HG03095 (cell line): ENCODE data around the gene PTP4A2.

Experiments
- ATAC-seq: cut with Tn5 transposase; IDR thresholded peaks from one replicate; pipeline ENCODE4 v1.9.1; 2021; ENCODE audit warnings: moderate library complexity; ENCODE audit not compliant: unreplicated experiment

Gene PTP4A2

DNA sequence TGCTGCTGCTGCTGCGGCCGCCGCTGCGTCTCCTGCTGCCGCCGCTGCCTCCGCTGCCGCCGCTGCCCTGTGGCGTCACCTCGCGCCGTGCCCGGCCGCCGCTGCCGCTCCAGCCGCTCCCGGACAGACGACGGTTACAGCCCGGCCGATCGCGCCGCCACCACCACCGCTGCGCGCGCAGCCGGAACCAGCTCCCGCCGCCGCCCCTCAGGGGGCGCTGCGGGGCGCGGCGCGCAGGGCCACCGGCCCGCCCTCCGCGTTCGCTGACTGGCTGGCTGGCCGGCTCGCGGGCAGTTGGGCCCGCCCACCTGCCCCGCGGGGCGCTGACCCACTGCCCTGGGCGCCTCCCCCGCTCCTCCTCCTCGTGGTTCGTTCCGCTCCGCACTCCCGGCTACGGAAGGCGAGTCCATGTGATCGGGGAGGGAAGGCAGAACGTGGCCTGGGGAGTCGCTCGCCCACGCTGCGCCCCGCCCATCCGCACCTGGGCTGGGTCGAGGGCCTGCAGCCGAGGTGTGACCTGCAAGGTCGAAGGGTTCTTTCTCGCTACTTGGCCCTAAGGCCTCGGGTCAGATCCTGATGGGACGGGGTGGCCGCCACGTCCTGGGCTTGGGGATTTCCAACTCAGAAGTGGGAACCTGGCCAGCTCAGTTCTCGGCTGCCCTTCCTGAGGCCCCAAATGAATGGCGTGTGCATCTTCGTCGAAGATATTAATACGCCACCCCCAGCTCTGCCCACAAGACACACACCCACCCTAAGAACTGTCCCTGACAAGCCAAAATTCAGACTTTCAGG lies at the start of gene PTP4A2:
Gene PTP4A2, minus strand, starts transcription at position 185 of the 792 bp plus-strand sequence. CDS start 19,303 bp downstream, outside the sequence.
- ATAC-seq: peak; percentile 64

DNA sequence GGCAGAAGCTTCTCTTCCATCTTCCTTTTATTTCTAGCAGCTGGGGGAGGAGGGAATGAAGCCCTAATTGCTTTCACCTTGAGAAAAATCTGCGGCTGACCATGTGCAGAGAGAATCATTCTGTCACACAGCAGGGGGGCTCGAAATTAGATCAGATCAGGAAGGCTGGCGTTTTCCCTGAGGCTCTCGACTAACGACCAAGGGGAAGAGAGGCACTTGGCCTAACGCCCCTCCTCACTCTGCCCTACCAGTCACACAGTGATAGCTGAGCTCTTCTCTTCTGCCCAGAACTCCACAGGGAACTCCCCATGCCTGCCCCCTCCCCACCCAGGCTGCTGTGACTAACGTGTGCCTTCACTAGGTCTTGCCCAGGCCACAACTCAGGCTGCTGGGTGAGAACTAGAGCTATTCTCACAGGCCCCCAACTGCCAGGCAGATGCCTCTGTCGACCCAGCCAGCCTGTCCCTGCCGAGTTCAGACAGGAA lies 49.0 kb upstream of the PTP4A2 start:
- ATAC-seq: no peak

DNA sequence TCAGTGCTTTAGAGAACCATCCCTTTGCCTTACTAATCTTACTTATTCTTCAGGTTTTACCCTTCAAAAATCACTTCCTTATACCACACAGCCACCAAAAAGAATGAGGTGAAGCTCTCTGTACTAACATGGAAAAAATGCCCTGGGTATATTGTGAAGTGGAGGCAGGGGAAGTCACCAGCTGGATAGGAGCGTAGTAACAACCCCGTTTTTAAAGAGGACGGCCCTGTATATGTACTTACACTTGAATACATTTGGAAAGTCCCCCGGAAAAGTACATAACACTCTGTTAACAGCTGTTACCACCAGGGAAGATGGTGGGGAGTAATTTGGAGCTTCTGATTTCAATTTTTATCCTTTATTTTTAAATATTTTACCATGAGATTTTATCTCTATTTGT lies 47.3 kb upstream of the PTP4A2 start:
- no peak for ATAC-seq

DNA sequence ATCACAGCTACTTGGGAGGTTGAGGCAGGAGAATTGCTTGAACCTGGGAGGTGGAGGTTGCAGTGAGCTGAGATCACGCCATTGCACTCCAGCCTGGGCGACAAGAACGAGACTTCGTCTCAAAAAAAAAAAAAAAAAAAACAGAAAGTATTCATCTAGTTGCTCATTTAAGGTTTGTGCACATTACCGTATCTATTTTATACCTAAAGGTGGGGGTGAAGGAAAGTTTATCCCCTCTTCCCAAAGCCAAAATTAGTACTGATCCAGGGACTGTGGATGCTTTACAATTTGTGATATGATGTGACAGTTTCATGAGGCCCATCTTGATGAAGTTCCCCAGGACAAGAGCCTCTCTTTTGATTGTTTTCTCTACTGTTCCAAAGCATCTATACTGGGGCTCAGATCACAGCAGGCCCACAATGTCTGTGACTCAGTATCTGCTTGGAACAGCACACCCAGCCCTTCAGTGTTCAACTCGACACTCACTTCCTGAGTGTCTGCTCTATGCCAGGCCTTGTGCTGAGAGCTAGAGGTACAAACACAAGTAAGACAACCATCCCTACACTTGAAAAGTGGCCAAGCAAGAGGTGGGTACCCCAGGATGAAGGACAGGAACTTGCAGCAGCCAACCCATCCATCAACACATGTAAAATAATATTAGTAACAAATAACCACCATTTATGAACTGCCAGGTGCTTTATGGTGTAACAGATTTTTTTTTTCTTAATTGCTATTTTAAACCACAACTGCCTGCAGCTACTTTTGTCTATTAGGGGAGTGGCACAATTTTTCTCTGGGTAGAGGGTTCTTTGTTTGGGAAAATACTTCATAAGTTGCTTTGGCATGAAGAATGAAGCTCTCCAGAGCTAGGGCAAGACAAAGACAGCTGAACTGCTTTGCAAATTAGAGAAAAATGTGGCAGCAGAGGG lies 46.5 kb upstream of the PTP4A2 start:
- ATAC-seq: no peak

DNA sequence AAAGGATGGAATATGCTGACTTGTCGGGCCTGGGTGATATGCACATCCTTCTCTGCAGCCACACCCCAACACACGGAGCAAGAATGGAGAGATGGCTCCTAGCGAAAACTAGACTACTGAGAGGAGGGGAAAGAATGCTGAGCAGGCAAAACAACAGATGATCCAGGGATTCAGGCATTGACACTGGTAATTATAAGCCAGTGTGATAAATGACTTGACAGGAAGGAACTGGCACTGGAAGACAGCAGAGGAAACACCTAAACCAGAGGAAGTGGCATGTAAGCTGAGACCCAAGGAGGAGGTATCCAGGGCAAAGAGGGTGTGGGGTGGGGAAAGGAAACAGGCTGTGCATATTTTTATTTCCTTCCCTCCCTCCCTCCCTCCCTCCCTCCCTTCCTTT lies 43.8 kb upstream of the PTP4A2 start:
- no peak for ATAC-seq

DNA sequence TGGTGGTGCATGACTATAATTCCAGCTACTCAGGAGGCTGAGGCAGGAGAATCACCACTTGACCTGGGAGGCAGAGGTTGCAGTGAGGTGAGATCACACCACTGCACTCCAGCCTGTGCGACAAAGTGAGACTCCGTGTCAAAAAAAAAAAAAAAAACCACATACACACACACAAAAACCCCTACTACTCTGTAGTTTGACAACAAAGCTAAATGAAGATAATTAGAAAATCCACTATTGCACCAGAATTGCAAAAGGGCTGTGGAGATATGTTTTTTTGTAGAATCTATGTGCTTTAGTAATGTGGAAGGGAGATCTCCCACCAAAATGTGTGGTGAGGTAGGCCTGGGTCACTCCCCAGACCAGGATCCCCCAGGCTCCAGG lies 43.3 kb upstream of the PTP4A2 start:
- no peak for ATAC-seq

DNA sequence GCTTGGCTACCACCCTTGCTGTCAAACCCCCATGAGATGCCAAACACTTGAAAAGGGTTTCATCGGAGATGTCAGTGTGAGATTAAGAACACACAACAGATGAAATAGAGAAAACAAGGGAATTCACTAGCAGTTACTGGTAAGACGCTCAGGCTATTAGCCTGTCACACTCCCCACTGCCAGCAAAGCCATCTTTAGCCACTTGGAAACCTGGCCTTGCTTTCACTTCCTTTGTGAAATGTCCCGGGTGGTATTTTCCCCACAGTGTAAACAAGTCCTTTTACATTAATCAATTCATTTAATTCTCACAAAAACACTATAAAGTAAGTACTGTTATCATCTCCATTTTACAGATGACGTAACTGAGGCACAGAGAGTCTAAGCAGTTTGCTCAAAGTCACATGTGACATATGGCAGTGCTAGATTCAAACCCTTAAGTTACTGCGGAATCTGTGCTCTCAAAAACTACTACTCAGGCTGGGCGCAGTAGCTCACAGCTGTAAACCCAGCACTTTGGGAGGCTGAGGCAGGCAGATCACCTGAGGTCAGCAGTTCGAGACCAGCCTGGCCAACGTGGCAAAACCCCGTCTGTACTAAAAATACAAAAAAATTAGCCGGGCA lies 42.8 kb upstream of the PTP4A2 start:
- ATAC-seq: no peak

DNA sequence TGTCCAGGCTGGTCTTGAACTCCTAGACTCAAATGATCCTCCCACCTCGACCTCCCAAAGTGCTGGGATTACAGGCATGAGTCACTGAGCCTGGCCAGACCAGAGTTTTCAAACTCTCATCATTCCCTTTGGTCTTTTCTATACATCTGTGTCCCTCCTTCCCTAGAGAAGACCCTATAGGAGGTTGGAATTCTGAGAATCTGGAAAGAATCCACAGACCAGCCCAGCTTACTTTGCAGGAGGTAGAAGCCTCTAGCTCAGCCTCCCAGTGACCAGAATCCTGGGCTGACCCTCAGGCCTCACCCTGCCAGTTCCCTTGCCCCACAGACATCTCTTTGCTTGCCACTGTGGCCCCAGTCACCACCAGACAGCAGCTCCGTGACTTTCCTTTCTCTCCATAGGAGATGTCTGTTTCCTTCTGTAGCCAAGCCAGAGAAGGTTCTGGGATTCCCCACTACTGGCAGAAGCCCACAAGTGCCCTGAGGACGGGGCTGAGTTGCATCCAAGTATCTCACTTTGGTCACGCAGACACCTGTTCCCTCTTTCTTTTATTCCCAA lies 40.8 kb upstream of the PTP4A2 start:
- ATAC-seq: no peak

DNA sequence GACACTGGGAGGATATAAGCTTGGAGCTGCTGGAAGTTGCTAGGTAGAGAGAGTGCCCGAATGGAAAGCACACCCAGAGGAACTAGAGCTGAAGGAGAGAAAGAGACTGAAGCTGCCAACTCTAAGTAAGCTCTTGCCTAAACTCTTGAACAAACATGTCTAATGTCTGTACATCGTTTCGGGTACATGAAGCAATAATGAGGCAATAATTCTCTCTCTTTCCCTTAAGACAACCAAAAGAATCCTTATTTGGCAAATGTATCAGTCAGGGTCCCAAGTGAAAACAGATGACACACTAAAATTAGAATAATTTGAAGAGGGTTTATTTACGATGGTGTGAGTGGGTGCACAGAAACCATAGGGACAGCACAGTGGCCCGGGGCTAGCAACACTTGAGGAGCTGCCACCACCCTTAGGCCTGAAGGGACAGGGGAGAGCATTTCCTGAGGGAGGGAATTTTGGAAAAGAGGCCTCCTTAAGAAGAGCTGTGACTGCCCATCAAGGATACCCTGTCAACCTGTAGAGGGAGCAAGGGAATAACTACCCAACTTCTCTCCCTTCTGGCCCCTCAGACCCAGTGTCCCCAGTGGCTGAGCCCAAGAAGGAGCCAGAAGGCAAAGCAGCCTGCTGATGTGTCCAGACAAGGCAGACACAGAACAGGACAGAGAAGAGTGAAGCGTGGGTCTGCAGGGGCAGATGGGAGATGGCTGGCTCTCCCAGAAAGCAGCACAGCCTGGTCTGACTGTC lies 39.4 kb upstream of the PTP4A2 start:
- ATAC-seq: no peak

DNA sequence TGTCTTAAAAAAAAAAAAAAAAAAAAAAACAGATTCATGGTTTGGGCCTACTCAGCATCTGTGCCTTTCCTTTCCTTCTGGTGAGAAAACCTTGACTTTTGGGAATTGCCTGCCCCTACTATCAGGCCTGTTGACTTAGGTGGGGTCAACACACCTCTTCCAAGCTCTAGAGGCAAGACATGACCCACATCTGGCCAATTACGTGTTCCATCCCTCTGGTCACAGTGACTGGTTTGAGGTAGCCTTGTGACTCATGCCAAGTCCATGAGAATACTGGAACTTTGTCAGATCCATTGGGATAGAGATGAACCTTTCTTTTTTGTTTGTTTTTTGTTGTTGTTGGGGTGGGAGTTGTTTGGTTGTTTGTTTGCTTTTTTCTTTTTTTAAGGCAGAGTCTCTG lies 38.2 kb upstream of the PTP4A2 start:
- ATAC-seq: no peak

DNA sequence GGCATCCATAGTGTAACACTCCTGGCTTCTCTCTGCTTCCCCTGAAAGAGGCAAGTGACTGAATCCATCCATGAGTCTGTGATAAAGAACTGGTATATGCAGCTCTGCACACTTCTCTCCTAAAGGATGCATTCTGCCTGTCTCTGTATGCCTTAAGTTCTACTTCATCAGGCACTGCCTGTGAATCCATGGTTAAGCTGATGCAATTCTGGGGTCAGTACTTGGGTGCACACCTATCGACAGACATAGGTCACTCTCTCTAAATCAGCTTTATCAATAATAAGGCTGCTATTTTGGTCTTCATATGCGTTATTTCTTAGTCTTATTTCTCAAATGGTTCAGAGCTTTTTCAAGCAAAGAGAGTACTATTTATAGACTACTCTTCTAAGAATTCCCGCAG lies 32.7 kb upstream of the PTP4A2 start:
- ATAC-seq: no peak

DNA sequence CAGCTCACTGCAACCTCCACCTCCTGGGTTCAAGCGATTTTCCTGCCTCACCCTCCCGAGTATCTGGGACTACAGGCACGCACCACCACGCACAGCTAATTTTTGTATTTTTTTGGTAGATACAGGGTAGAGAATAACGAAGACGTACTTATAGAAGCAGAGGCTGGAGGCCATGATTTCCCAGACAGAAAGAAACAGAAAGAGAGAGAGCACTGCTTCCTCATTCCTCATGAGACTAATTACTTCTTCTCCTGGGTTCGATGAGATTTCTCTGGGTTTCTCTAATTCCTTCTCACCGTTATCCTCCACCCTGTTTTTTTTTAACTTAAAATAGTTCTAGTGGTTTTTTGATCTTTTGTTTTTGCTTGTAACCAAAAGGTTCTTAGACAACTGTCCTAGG lies 23.4 kb upstream of the PTP4A2 start:
- ATAC-seq: no peak

DNA sequence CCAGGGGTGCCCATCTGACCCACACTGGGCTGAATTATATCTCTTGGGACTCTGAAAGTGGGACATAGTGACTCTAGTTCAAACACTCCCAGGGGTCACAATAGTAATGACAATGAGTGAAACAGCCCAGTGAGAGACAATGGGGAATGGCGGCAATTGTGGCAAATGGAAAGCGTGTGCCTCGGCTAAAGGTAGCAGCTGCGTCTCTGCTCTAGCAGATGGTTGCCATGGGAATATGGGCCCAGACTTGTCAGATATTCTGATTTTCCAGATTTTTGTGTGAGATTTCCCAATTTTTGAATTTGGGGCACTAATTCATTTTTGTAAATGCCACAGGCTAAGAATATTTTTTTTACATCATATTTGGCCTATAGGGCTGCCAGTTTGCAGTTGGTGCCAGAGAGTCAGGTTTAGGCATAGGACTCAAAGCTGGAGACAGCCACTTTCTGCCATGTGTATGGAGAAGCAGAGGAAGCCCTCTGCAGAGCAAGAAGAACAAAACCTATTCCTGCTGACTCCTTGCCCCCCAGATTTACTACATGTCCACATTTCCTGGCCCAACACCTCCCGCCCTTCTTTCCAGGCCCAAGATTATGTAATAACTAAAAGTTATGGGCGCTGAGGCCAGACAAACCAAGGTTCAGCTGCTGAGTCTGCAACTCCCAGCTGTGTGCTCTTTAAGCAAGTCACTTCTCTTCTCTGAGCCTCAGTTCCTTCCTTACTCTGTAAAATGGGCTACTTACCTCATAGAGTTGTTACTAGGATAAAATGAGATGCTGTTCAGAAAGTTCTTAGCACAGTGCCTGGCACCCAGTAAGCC lies 21.6 kb upstream of the PTP4A2 start:
- no peak for ATAC-seq

DNA sequence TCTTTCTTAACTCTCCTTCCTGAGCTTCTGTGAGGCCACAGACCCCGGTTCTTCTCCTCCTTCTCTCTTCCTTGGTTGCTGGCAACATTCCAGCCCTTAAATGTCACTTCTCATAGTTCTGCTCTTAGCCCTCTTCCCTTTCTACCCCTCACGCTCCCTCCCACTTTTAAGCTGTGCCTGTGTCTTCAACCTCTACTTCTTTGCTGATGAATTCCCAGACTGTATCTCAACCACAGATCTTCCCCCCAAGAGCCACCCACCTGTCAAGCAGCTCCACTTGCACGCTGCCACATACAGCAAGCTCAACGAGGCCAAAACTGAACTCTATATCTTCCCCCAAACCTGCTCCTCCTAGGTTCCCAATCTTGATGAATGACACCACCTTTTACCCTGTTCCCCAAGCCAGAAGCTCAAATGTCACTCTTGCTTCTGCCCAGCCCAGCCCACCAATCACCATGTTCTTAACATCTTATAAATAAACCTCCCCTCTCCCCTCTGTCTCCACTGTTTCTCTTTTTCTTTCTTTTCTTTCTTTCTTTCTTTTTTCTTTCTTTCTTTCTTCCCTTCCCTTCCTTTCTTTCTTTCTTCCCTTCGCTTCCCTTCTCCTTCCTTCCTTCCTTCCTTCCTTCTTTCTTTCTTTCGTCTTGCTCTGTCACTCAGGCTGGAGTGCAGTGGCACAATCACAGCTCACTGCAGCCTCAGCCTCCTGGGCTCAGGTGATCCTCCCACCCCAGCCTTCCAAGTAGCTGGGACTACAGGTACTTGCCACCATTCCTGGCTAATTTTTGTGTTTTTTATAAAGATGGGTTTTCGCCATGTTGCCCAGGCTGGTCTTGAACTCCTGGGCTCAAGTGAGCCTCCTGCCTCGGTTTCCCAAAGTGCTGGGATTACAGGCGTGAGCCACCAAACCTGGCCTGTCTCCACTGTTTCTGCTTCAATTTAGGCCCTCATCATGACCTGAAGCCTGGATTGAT lies 19.8 kb upstream of the PTP4A2 start:
- no peak for ATAC-seq

DNA sequence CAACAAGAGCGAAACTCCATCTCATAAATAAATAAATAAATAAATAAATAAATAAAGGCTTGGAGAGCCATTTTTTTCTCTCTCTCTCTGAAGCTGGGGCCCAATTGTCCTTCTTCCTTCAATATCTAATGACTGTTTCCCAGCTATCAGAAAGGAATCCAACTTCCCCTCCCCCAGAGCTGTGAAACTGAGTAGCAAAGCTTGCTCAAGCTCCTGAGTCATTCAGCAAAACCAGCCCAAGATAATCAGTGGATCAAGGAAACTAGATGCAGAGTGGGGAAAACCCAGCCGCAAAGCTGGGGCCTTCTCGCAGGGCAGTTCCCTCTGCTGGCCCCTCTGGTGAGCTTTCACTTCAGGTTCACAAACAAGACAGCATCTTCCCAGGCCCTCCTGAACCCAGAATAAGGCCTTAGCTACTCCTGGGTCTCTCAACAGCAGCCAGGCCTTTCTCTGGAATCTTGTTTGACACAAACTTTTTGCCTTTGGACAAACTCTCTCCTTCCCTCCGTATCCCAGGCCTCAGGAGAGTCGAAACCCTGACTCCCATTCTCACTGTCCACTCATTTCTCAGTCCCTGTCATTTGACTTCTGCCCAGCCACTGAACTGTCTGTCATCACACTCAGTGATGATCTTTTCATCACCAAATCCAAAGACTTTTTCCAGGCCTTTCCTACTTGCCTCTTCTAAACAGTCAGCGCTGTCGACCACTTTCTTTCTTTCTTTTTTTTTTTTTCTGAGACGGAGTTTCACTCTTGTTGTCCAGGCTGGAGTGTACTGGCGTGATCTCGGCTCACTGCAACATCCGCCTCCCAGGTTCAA lies 18.0 kb upstream of the PTP4A2 start:
- ATAC-seq: peak; percentile 60

DNA sequence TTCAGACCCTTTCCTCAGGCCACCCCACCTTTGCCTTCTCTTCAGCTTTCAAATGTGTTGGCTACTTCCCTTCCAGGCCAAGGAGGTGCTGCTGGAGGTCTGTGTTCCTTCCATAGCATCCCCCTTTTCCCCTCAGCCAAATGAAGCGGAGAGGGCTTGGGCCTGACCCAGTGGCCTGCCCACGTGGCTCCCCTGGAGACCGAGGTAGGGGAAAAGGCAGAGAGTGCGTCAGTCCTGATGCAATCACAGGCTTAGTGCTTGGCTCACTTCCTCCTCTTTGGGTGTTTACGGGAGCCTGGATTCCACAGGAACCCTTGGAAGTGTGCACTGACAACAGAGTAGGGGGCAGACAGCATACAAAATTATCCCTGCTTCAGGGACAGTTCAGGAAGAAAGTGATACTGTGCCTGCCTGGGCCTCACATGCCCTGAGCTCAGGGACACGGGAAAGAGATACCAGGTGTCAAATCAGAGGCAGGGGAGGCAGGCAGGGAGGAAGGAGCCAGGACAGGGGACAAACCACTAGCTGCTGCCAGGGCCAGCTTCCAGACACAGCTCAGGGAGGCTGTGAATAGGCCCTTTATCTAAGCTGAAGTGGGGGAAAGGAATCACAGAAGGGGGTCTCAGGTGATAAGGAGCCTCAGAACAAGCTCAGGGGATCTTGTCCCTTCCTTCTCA lies 16.6 kb upstream of the PTP4A2 start:
- ATAC-seq: no peak

DNA sequence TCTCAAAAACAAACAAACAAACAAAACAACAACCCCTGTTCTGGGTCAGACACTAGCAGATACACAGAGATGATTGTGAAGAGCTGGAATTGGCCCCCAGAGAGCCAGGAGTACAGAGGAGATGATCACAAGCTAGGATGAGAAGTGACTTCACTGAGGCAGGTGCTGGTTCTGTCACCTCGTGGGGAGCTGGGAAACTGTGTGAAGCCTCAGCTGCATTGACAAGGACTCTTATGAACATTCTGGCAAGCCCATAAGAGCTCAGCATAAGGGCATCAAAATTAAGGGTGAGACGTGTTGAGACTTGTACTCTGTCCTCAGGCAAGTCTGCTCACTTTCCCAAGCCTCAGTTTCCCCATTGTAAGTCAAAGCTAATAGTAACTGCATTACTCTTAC lies 14.7 kb upstream of the PTP4A2 start:
- ATAC-seq: no peak
